ENCODE results near the gene C11orf91. TPM values are rescaled to one million over a fixed set of nuclear protein-coding genes. Genes with fewer than 3 reads are reported as not detected.
A peak's percentile ranks its signal among the peaks of the same experiment; 100 is the strongest.

Gene C11orf91
- total and polyA plus RNA-seq, 2 of the 4 experiments (the other 2 are of a cell fraction) = 0.10 TPM; not detected in 1

DNA sequence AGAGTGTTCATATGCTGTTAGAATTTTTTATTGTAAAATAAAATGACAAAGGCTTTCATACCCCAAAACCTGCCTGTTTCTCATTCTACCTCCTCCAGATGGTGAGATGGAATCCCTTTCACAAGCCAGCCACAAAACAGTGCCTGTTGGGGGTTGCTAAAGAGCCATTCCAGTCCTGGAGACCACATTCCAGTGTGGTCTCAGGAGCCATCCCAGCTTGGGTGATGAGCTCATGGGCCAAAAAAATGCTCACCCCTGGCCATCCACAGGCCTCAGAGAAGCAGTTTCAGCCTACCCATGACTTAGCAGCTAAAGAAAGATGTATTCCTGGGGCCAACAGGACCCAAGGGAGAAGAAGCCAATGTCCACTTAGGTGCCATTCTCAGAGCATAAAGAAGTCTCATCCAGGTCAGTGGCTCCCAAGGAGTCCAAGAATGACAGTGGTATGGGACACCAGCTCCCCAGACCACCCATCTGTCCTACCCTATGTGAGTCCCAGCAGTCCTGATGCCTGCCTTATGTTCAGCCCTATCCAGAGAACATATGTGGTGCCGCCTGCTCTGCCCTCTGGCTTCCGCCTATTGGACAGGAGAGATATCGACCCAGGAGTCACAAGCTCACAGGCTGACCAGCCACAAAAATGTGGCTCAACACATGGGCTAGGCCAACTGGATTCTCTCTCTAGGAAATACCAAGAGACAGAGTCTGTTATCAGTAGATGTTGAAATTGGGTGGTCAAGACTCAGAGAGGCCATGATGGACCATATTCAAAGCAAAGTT is 26.4 kb downstream of the C11orf91 start:
- Histone ChIP-seq H3K4me2 (ENCODE audit: low read depth, low read length) (no peak overlapping the region), H3K36me3 (ENCODE audit: control insufficient read depth, insufficient read depth, low read length) (no peaks in the 10 kb centered on the region), H4K20me1 (ENCODE audit: insufficient read depth, low read length) (no peaks in the 10 kb centered on the region; the same call in 1 of the 2 replicates), H3K56ac (ENCODE audit: extremely low read depth, insufficient read depth, low read length) (no peak overlapping the region), H4K91ac (ENCODE audit: insufficient read depth, low read depth, low read length) (peak overlapping the region; percentile 54; the same call in 1 of the 2 replicates), H2BK5ac (ENCODE audit: low read depth, low read length, poor library complexity, severe bottlenecking) (peak overlapping the region; percentile 7), H4K5ac (ENCODE audit: low read depth, low read length) (no peak overlapping the region), H3K79me1 (ENCODE audit: low read depth in 1 of 2, low read length in 2 of 2) (peaks cover 0 to 5% of the 10 kb centered on the region in 2 experiments; a peak in 2 of 4 replicates), H3K4me3 (ENCODE audit: insufficient read depth, low read depth, low read length) (no peak overlapping the region), H2BK20ac (ENCODE audit: low read depth, low read length) (peak overlapping the region; percentile 66), H3K9me1 (ENCODE audit: insufficient read depth, low read length) (peaks cover 20% of the 10 kb centered on the region), H2AFZ (replicated peaks; ENCODE audit: low read length, poor library complexity) (peak overlapping the region; percentile 39), H3K18ac (ENCODE audit: low read depth, low read length) (0 out of 2 replicates have a peak overlapping the region, but pooled peaks have one; percentile 17), H2AK5ac (ENCODE audit: low read depth, low read length) (peak overlapping the region; percentile 94), H3K27me3 (ENCODE audit: control insufficient read depth, insufficient read depth, low read length) (no peaks in the 10 kb centered on the region), H3K9ac (ENCODE audit: low read depth, low read length) (no peak overlapping the region), H3K4ac (ENCODE audit: low read depth, low read length) (peak overlapping the region; percentile 81), H3K9me3 (ENCODE audit: control insufficient read depth, insufficient read depth, low read length) (no peaks in the 10 kb centered on the region), H3K27ac (ENCODE audit: insufficient read depth, low read length) (no peak overlapping the region), H2BK120ac (ENCODE audit: low read depth, low read length) (peak overlapping the region; percentile 90), H3K4me1 (ENCODE audit: control insufficient read depth, insufficient read depth, low read length) (peaks cover 10% of the 10 kb centered on the region), H2BK15ac (ENCODE audit: low read depth, low read length) (peak overlapping the region; percentile 76; the same call in 1 of the 3 replicates), H4K8ac (ENCODE audit: low read depth in 2 of 2, low read length in 2 of 2) (peak overlapping the region in 1 of 2 experiments; percentile 75; a peak in 1 of 4 replicates), H2AK9ac (replicated peaks; ENCODE audit: low read depth, low read length, poor library complexity) (peak overlapping the region; percentile 48), H3K23ac (ENCODE audit: low read depth, low read length) (peak overlapping the region; percentile 62; the same call in 1 of the 2 replicates), H3K14ac (replicated peaks; ENCODE audit: low read depth, low read length) (peak overlapping the region; percentile 88)
- dilution Hi-C loops (cut with HindIII; ENCODE audit: low sequenced_read_pairs, unreplicated experiment) (no loop called here), in situ Hi-C loops (cut with MboI; ENCODE audit: low sequenced_read_pairs) (no loop called here), intact Hi-C loops (cut with micrococcal nuclease) (no loop called here)
- WGBS, 2 experiments (ENCODE audit: extremely low coverage in 2 of 2, insufficient read length in 1 of 2) = 100% methylated on average over 3 of the region's 3 CpGs; no CpG with 5 or more reads in 1 of the 2 experiments
- DNase-seq = peak; percentile 86
- ChIA-PET POLR2A (ENCODE audit: unreplicated experiment) (no interaction called here), CTCF (interaction anchor here (1.0 kb wide), 1 partner anchor 13 kb away, joined by 3 read pairs; no protein-coding TSS in a partner anchor)
- BruUV-seq (replicated peaks) = no TSS peak
- TF ChIP-seq CEBPB (IDR thresholded peaks at IDR 0.05; ENCODE audit: low read depth, low read length) (peak; percentile 48; the same call in 1 of the 2 replicates), POLR2A (IDR thresholded peaks at IDR 0.05; ENCODE audit: low read depth, low read length) (no peak)
- peak; percentile 77 for ATAC-seq (ENCODE audit: low read depth)

Data from IMR-90 (cell line).